Neural progenitor cell (in vitro differentiated cells): ENCODE measurements around the gene POC1A.

Source experiments
- CTCF ChIP-seq: fragments of 200-600 bp; sonication (generic); IDR thresholded peaks from 2 replicates; pipeline ENCODE4 v1.5.1; 2017; ENCODE audit warnings: antibody characterized with exemption, mild to moderate bottlenecking
- EZH2 ChIP-seq: fragments of 200-600 bp; sonication (generic); IDR thresholded peaks from 2 replicates; pipeline ENCODE4 v1.6.1; 2017; ENCODE audit warnings: antibody characterized with exemption, mild to moderate bottlenecking, moderate library complexity

GRCh38 chr3:52185837-52186236 is 31.6 kb upstream of the POC1A start:
- TF ChIP-seq CTCF (no peak), EZH2 (no peak)
